Ramos (cell line): Measurements from ENCODE around the gene LAMB4.

Source experiments
- in situ Hi-C: fragments of 300-500 bp; cut with MboI; formaldehyde crosslinking; loops from one replicate; pipeline ENCODE4 v1.14.3; 2022; ENCODE audit warnings: low sequenced_read_pairs; ENCODE audit not compliant: unreplicated experiment

Gene LAMB4

GRCh38 chr7:108109221-108109908 lies 20.8 kb downstream of the LAMB4 start:
- in situ Hi-C loops = no loop called here

DNA sequence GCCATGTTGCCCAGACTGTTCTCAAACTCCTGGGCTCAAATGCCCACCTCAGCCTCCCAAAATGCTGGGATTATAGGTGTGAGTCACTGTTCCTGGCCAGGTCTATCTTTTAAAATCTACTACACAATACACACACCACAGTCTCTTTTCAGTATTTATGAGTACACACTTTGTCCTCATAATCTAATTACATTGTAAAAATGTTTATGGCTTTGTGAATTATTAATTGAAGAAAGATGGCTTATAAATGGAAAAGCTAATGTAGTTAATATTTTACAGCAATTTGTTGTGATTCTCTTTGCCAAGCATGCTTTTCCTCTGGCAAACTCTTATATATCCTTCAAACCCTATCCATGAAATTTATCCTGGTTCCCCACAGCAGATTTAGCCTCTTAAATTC lies 22.0 kb downstream of the LAMB4 start:
- in situ Hi-C loops = no loop called here

DNA sequence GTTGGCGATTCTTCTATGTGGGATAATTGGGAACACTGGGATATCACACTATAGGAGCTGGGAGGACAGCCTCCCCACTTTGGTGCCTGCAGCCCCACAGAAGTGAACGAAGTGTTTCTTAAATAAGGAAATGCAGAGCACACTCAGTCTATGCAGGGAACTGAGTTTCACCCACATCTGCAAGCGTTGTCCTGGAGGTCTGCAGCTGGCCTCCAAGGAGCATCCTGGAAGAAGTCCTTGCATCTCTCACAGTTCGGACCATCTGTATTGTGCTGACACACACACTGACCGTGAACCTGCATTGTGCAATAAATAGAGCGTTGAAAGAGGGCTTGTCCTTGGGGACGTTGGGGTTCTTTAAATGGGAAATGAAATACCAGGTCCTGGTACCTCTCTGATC lies 25.8 kb downstream of the LAMB4 start:
- in situ Hi-C loops = no loop called here

DNA sequence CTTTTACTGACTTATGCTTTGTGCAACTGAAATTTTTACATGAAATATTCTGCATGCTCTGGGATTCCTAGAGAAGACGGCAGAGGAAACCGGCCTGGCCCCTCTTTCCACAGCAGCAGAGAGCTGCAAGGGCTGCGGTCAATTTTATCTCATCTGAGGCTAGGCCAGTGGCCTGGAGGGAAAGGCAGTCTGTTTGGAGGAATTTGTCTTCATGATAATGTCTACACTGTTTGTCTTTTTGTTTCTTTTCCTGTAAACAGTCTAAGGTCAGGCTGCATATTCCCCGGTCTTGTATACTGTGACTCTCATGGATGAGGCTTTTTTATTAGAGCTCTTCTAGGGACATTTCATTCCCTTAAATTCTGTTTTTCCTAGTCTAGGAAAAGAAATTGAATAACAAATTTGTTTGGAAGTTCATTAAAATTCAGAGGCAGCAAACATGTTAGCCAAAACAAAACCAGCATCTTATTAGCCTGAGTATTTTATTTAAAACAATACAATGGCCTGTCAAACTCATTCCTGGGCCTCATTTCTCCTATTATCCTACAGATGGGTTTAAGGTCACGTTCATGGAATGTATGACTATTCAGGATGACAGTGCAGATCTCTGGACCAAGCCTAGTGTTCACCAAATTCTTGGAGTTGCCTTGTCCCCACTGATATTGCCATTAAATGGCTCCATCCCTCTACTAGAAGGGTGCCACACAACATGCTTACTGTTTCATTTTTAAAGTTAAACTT lies 26.4 kb downstream of the LAMB4 start:
- in situ Hi-C loops = no loop called here

GRCh38 chr7:108102671-108103312 lies 27.4 kb downstream of the LAMB4 start:
- in situ Hi-C loops = no loop called here

DNA sequence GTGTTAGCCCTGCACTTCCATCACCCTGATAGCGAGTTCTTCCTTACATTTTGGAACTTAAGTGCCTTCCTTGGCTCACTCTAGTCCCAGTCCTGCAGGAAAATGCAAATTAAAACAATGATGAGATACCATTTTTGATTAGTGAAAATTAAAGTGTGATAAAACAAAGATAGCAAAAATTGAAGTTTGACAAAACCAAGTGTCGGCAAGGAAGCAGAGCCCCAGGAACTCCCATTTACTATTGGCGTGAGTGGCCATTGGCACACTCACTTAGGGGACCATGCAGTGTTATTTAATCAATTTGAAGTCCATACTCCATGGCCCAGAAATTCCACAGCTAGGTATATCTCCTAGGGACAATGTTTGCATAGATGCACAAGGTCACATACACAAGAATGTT lies 28.4 kb downstream of the LAMB4 start:
- in situ Hi-C loops = no loop called here

DNA sequence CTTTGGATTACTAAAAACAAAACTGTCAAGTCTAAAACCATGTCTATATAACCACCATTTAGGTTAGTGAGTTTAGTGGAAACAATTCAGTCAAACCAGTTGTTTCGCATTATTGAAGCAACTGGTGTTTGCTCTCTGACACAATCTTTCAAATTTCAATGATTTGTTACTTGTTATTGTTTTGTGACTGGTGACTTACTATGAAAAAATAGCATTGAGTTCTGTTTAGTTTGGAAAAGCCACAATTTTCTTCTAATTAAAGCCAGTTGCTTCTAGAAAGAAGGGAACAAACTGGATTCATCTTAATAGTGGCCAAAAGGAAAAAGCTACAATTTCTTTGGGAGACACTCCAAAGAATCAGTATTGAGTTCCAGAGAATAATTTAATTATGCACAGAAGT lies 30.4 kb downstream of the LAMB4 start:
- in situ Hi-C loops = no loop called here

DNA sequence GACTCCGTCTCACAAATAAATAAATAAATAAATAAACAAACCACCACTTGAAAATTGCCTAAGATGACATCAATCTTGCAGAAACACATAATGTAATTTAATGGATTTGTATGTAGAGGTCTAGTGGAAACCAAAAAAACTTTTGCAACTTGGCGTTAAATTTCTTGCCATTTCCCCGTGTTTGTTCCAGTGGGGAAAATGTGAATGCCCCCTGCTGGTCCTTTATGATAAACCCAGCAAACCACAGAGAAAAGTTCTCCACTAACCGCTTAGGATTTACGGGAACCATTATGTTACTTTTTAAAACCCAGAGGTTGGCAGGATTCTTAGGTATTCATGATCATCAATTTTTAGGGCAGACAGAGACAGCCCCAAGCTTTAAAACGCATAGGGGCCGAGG lies 32.5 kb downstream of the LAMB4 start:
- in situ Hi-C loops = no loop called here

DNA sequence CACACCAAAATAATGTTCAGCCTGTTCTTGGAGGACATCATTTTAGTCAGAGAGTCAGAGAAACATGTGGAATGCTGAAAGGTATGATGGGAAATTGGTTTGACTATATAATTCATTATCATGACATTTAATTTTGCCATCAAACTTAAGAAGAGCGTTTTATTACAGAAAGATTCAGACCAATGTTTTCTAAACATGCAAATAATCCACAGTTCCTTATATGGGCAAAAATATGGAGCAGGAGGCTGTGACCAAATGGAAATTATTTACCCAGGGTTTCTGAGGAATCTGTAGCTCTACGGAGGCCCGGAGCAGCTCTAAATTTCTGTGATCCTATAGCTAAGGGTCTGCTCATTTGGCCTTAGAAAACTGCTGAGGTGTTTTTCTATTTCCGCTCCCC lies 33.2 kb downstream of the LAMB4 start:
- in situ Hi-C loops = no loop called here

DNA sequence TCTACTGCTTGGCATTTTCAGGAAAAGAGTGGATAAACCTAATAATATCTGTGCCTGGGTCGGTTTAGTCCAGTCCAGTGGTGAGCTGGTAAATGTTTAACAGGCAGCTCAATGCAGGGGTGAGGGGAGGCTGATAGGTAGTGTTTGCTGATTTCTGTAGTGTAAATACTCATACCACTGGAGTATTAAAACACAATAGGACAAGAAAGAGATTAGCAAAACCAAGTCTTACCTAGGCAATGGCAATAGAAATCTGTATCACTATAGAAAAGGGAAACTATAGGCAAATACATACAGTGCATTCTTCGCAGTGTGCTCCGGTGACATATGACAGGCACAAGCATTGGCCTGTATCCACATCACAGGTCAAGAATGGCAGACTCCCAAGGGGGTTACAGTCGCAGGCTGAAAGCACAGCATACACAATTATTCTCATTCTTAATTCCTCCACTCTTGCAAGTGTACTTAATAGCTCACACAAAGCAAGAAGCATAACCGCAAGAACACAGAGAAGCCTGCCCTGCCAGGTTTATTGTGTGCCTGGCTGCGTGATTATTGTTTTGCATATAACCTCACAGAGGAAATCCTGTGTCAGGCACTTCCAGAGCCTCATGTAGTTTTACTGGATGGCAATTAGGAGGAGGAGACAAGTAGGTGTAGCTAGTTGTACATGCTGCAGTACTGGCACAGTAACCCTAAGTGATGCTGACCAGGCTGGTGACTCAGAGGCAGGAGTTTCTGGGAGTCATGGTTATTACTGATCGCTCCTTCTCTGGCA lies 35.0 kb downstream of the LAMB4 start:
- in situ Hi-C loops = no loop called here

GRCh38 chr7:108094346-108094745 lies 35.8 kb downstream of the LAMB4 start:
- in situ Hi-C loops = no loop called here

GRCh38 chr7:108093851-108094331 lies 36.3 kb downstream of the LAMB4 start:
- in situ Hi-C loops = no loop called here

DNA sequence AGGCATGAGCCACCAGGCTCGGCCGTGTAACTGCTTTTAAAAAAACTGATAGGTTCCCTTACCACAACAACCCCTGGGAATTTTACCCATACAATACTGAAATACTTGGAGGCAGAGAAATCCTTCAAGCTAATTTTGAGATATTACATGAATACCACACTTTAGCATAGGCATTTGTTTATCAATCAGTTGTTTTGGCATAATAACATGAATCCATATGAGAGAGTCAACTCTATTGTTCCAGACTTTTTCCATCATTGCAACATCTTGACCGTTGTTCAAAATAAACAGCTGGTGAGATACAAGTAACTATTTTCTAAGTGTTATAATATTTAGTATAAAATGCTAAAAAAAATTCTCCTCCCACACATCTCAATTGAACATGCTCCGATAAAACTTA lies 36.8 kb downstream of the LAMB4 start:
- in situ Hi-C loops = no loop called here

DNA sequence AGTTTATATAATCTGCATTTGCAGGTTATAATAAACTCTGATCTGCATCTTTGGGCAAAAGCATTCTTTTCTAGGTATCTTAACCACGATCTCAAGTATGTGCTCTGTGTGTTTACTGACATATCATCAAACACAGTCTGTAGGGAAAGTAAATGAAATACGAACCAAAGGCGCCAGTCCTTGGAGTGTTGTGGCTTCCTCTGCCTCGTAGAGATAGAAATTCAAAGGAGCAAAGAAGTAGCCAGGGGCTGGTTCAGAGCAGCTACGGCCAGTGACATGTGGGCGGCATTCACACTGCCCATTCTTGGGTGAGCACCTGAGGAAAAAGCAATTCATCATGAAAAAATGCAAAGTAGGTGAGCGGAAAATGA lies 38.7 kb downstream of the LAMB4 start:
- in situ Hi-C loops = no loop called here

GRCh38 chr7:108090791-108091460 lies 39.2 kb downstream of the LAMB4 start:
- in situ Hi-C loops = no loop called here

GRCh38 chr7:108089381-108089780 lies 40.8 kb downstream of the LAMB4 start:
- in situ Hi-C loops = no loop called here

DNA sequence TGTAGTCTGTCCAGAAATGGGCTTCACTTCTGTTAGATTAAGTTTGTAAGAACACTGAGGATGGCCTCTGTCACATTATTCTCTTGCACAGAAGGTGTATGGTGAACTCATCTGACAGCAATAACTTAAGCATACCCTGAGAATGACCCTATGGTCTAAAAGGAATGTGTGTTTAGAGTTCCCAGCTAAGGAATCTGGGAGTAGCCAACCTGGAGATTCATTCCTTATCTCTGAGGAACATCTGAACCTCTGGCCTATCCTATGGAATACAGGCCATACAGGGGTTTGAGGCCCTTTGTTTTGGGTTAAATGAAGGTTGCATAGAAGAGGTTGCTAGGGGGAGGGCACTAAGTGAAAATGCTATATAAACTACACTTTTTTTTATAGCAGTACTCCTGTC lies 41.4 kb downstream of the LAMB4 start:
- in situ Hi-C loops = no loop called here

DNA sequence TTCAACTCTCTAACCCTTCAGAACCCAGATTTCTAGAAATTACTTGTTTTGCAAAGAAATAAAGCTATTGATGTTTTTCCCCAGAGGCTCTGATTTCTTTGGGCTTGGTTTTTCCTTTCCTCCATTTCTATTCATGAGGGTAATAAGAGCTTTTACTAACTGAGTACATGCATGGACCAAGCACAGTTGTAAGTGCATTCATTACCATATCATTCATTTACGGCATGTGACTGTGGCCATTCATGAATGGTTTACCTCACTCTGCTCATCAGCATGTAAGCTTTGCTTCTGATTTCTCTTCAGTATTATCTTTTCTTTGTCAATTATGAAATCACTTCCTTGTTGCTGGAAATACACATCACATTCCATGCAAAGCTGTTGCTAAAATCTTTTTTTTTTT lies 42.4 kb downstream of the LAMB4 start:
- in situ Hi-C loops = no loop called here

GRCh38 chr7:108086962-108087361 lies 43.2 kb downstream of the LAMB4 start:
- in situ Hi-C loops = no loop called here

GRCh38 chr7:108086546-108086945 lies 43.6 kb downstream of the LAMB4 start:
- in situ Hi-C loops = no loop called here
